ENCODE results near the gene CD3E. TPM values are rescaled to one million over a fixed set of nuclear protein-coding genes. Genes with fewer than 3 reads are reported as not detected.

The CD3E gene
- polyA plus RNA-seq, 5 donors, result 0.66 to 2.6 (median 1.5) TPM

GRCh38 chr11:118321386-118322082 is 17.0 kb downstream of the CD3E start:
- no peak for DNase-seq

GRCh38 chr11:118322721-118323120 is 18.2 kb downstream of the CD3E start:
- DNase-seq, result no peak

GRCh38 chr11:118325283-118325682 is 20.8 kb downstream of the CD3E start:
- no peak for DNase-seq

- no peak for DNase-seq
Measured at GRCh38 chr11:118328745-118329144, 24.2 kb downstream of the CD3E start.

- DNase-seq, result no peak
Measured at GRCh38 chr11:118334745-118335144, 30.2 kb downstream of the CD3E start.

- DNase-seq, result no peak
Measured at GRCh38 chr11:118338637-118339061, 34.1 kb downstream of the CD3E start.

GRCh38 chr11:118339281-118339961 is 34.9 kb downstream of the CD3E start:
- no peak for DNase-seq

- no peak for DNase-seq
Measured at GRCh38 chr11:118340449-118340848, 35.9 kb downstream of the CD3E start.

- DNase-seq, result no peak
Measured at GRCh38 chr11:118341261-118341660, 36.7 kb downstream of the CD3E start.

GRCh38 chr11:118341815-118342489 is 37.4 kb downstream of the CD3E start:
- DNase-seq, result no peak

GRCh38 chr11:118342503-118343161 is 38.1 kb downstream of the CD3E start, which contains the start of gene CD3D:
Gene CD3D, minus strand, starts transcription at chr11:118342705. Its CDS starts 98 bp downstream, at chr11:118342607.
- DNase-seq, result no peak

GRCh38 chr11:118343248-118343647 is 38.7 kb downstream of the CD3E start:
- DNase-seq, result no peak

GRCh38 chr11:118343981-118344515 is 39.5 kb downstream of the CD3E start, which contains the start of gene CD3G:
Gene CD3G, plus strand, starts transcription at chr11:118344344. Its CDS starts 80 bp downstream, at chr11:118344424.
- DNase-seq, result no peak

GRCh38 chr11:118349475-118349874 is 44.9 kb downstream of the CD3E start:
- DNase-seq, result no peak

- no peak for DNase-seq
Measured at GRCh38 chr11:118353084-118353710, 48.7 kb downstream of the CD3E start.

GRCh38 chr11:118358071-118358470 is 53.5 kb downstream of the CD3E start:
- no peak for DNase-seq

- DNase-seq, result peak; percentile 90 to 91
Measured at GRCh38 chr11:118359295-118359958, 54.9 kb downstream of the CD3E start, which contains the start of gene UBE4A. Gene UBE4A, plus strand, starts transcription at chr11:118359600. Its CDS starts 5,481 bp downstream, at chr11:118365081.

GRCh38 chr11:118364956-118365615 is 60.6 kb downstream of the CD3E start:
- no peak for DNase-seq

Data from right lung (tissue), 5 donors.